Natural killer cell (primary cell): ENCODE data around the gene KREMEN2. TPM values are rescaled to one million over a fixed set of nuclear protein-coding genes. Genes with fewer than 3 reads are reported as not detected.

Source experiments
- ATAC-seq, 3 donors: fragments of 150-1000 bp in 2 of 3; fragments of 200-7000 bp in 1 of 3; cut with Tn5 transposase; 1 replicate in 1 of 3; 2 replicates in 2 of 3; pipeline ENCODE4 v1.10.0; 2021; ENCODE audit warnings: mild to moderate bottlenecking in 2 of 3, moderate library complexity in 2 of 3
- DNase-seq, 2 donors: peaks; one replicate each; pipeline versions ENCODE4 v3.0.0 to v3.0.0-alpha.2; 2013 to 2021; ENCODE audit warnings: mixed read lengths in 1 of 2
- H3K27ac ChIP-seq: one replicate; pipeline ENCODE4 v1.5.1; 2013; ENCODE audit warnings: mild to moderate bottlenecking, low read length
- H3K27me3 ChIP-seq: one replicate; pipeline ENCODE4 v1.6.1; 2013; ENCODE audit warnings: low read length; ENCODE audit not compliant: control insufficient read depth, insufficient read depth
- H3K36me3 ChIP-seq: one replicate; pipeline ENCODE4 v1.6.1; 2013; ENCODE audit warnings: low read length; ENCODE audit not compliant: control insufficient read depth, insufficient read depth
- H3K4me1 ChIP-seq: one replicate; pipeline ENCODE4 v1.6.1; 2013; ENCODE audit warnings: low read length; ENCODE audit not compliant: control insufficient read depth, insufficient read depth
- H3K4me3 ChIP-seq: one replicate; pipeline ENCODE4 v1.5.1; 2013; ENCODE audit warnings: low read length
- H3K9me3 ChIP-seq: one replicate; pipeline ENCODE4 v1.6.1; 2013; ENCODE audit warnings: low read length; ENCODE audit not compliant: control insufficient read depth, insufficient read depth
- H3K27ac Mint-ChIP-seq, 2 donors: one replicate each; pipeline ENCODE4 v1.8.0; 2022; ENCODE audit warnings: mild to moderate bottlenecking in 2 of 2, mixed read lengths in 2 of 2, moderate library complexity in 1 of 2
- H3K27me3 Mint-ChIP-seq, 2 donors: one replicate each; pipeline ENCODE4 v1.8.0; 2022; ENCODE audit warnings: low read depth in 2 of 2, mixed read lengths in 2 of 2
- H3K36me3 Mint-ChIP-seq: one replicate; pipeline ENCODE4 v1.8.0; 2022; ENCODE audit warnings: mixed read lengths
- H3K4me1 Mint-ChIP-seq, 2 donors: one replicate each; pipeline ENCODE4 v1.8.0; 2022; ENCODE audit warnings: mixed read lengths in 2 of 2
- H3K4me3 Mint-ChIP-seq: one replicate; pipeline ENCODE4 v1.8.0; 2022; ENCODE audit warnings: mild to moderate bottlenecking, moderate library complexity, mixed read lengths
- H3K9me3 Mint-ChIP-seq, 2 donors: one replicate each; pipeline ENCODE4 v1.8.0; 2022; ENCODE audit warnings: mixed read lengths in 2 of 2
- WGBS: methylation state at CpG from one replicate; pipeline ENCODE4 v1.1.7; 2013; ENCODE audit warnings: missing lambda C conversion rate; ENCODE audit not compliant: insufficient coverage; 5-methylcytosine and 5-hydroxymethylcytosine counted together
- intact Hi-C: fragments of 100-400 bp; cut with micrococcal nuclease; formaldehyde crosslinking; loops from one replicate; pipeline ENCODE4 v1.14.2; 2022
- total RNA-seq, 4 donors: library from RNA; stranded (reverse); fragments of 120-200 nt in 1 of 4; gene quantifications; one replicate each; pipeline versions ENCODE4 v1.2.3 to v1.2.4, GENCODE V29; 2013 to 2022
- TF ChIP-seq, protein P1 (sequence below): fragments of 200-600 bp; IDR thresholded peaks from one replicate; pipeline ENCODE4 v1.8.0; 2022; ENCODE audit warnings: antibody characterized with exemption

The KREMEN2 gene
- total RNA-seq, 3 donors from 2014 or later (not counting 1 experiment from before 2014, with no cell fraction given): 0.16 TPM; not detected in 2

DNA sequence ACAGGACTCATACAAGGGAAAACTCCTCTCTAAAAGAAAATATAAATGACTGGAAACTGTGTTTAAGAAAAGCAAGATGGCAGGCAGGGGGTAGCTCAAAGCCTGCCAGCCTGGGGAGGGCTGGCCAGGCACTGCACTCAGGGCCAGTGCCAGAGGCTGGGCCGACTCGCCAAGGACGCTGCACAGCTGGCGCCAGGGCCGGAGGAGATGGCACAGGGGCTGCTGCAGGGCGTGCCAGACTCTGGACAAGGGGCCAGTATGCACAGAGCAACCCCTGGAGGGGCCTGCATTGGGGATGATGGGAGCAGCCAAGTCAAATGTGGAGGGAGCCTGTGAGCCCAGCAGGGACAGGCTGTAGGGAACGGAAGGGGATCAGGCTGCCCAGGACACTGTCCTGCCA is 12.1 kb downstream of the KREMEN2 start:
- no peaks in the 10 kb centered on the region for H3K9me3 Mint-ChIP-seq
- TF ChIP-seq, protein P1, sequence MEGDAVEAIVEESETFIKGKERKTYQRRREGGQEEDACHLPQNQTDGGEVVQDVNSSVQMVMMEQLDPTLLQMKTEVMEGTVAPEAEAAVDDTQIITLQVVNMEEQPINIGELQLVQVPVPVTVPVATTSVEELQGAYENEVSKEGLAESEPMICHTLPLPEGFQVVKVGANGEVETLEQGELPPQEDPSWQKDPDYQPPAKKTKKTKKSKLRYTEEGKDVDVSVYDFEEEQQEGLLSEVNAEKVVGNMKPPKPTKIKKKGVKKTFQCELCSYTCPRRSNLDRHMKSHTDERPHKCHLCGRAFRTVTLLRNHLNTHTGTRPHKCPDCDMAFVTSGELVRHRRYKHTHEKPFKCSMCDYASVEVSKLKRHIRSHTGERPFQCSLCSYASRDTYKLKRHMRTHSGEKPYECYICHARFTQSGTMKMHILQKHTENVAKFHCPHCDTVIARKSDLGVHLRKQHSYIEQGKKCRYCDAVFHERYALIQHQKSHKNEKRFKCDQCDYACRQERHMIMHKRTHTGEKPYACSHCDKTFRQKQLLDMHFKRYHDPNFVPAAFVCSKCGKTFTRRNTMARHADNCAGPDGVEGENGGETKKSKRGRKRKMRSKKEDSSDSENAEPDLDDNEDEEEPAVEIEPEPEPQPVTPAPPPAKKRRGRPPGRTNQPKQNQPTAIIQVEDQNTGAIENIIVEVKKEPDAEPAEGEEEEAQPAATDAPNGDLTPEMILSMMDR: no peak
- ATAC-seq (no peak), DNase-seq (no peak)
- 97% methylated on average over 7 of the region's 7 CpGs for WGBS
- Histone ChIP-seq H3K9me3 (no peaks in the 10 kb centered on the region), H3K4me3 (no peak overlapping the region), H3K4me1 (peaks cover 12% of the 10 kb centered on the region), H3K27me3 (no peaks in the 10 kb centered on the region), H3K27ac (no peak overlapping the region), H3K36me3 (no peaks in the 10 kb centered on the region)
- H3K27me3 Mint-ChIP-seq: no peaks in the 10 kb centered on the region
- intact Hi-C loops: no loop called here
- no peaks in the 10 kb centered on the region for H3K36me3 Mint-ChIP-seq
- no peak overlapping the region for H3K4me3 Mint-ChIP-seq
- H3K4me1 Mint-ChIP-seq: peaks cover 0 to 7% of the 10 kb centered on the region in 2 donors
- no peak overlapping the region for H3K27ac Mint-ChIP-seq

GRCh38 chr16:2976673-2977072 is 12.6 kb downstream of the KREMEN2 start:
- no peaks in the 10 kb centered on the region for H3K27me3 ChIP-seq
- H3K36me3 ChIP-seq: no peaks in the 10 kb centered on the region
- ATAC-seq (no peak), DNase-seq (no peak)
- Mint-ChIP-seq H3K27me3 (no peaks in the 10 kb centered on the region), H3K36me3 (no peaks in the 10 kb centered on the region), H3K9me3 (no peaks in the 10 kb centered on the region), H3K4me3 (no peak overlapping the region), H3K27ac (no peak overlapping the region), H3K4me1 (peaks cover 0 to 8% of the 10 kb centered on the region in 2 donors)
- WGBS: 93% methylated on average over 15 of the region's 15 CpGs
- H3K27ac ChIP-seq: no peak overlapping the region
- H3K4me3 ChIP-seq: no peak overlapping the region
- H3K4me1 ChIP-seq: peaks cover 15% of the 10 kb centered on the region
- TF ChIP-seq, protein P1: no peak
- no peaks in the 10 kb centered on the region for H3K9me3 ChIP-seq
- intact Hi-C loops: no loop called here

- Mint-ChIP-seq H3K4me3 (no peak overlapping the region), H3K36me3 (no peaks in the 10 kb centered on the region), H3K9me3 (no peaks in the 10 kb centered on the region), H3K27me3 (no peaks in the 10 kb centered on the region), H3K4me1 (peaks cover 0 to 11% of the 10 kb centered on the region in 2 donors), H3K27ac (no peak overlapping the region)
- Histone ChIP-seq H3K9me3 (no peaks in the 10 kb centered on the region), H3K4me3 (no peak overlapping the region), H3K36me3 (no peaks in the 10 kb centered on the region), H3K27me3 (no peaks in the 10 kb centered on the region), H3K4me1 (peaks cover 15% of the 10 kb centered on the region), H3K27ac (no peak overlapping the region)
- ATAC-seq: no peak
- 94% methylated on average over 5 of the region's 6 CpGs for WGBS
- TF ChIP-seq, protein P1: no peak
- DNase-seq: no peak
- intact Hi-C loops: no loop called here
Observed at GRCh38 chr16:2977440-2977839, 13.4 kb downstream of the KREMEN2 start.

GRCh38 chr16:2979669-2980226 is 15.7 kb downstream of the KREMEN2 start:
- Mint-ChIP-seq H3K36me3 (no peaks in the 10 kb centered on the region), H3K27me3 (no peaks in the 10 kb centered on the region), H3K9me3 (no peaks in the 10 kb centered on the region), H3K4me3 (peak overlapping the region; percentile 9), H3K27ac (no peak overlapping the region), H3K4me1 (peaks cover 0 to 11% of the 10 kb centered on the region in 2 donors)
- H3K27ac ChIP-seq: no peak overlapping the region
- intact Hi-C loops: no loop called here
- no peaks in the 10 kb centered on the region for H3K27me3 ChIP-seq
- peak overlapping the region; percentile 28 for H3K4me3 ChIP-seq
- H3K9me3 ChIP-seq: no peaks in the 10 kb centered on the region
- H3K36me3 ChIP-seq: no peaks in the 10 kb centered on the region
- ATAC-seq (no peak), DNase-seq (peak in 1 of 2 donors; percentile 21)
- TF ChIP-seq, protein P1: no peak
- WGBS: 10% methylated on average over 43 of the region's 43 CpGs
- peaks cover 27% of the 10 kb centered on the region for H3K4me1 ChIP-seq
